ENCODE results near the gene PSD2.
"Not testable (repeated sequence)": the region's sequence is repeated elsewhere in the genome, so short reads cannot be mapped to it uniquely, and the experiment has no call there.

Gene PSD2

GRCh38 chr5:139789116-139789844 is 6.3 kb upstream of the PSD2 start:
- no peak for DNase-seq (ENCODE audit: low read depth in 2 of 3, low spot score in 2 of 3)

GRCh38 chr5:139789845-139790189 is 5.8 kb upstream of the PSD2 start:
- DNase-seq (ENCODE audit: low read depth in 2 of 3, low spot score in 2 of 3), result no peak

GRCh38 chr5:139792218-139792617 is 3.4 kb upstream of the PSD2 start:
- no peak for DNase-seq (ENCODE audit: low read depth in 2 of 3, low spot score in 2 of 3)

- DNase-seq (ENCODE audit: low read depth in 2 of 3, low spot score in 2 of 3), result not testable (repeated sequence)
Observed at GRCh38 chr5:139792655-139793054, 3.0 kb upstream of the PSD2 start.

- no peak for DNase-seq (ENCODE audit: low read depth in 2 of 3, low spot score in 2 of 3)
Observed at GRCh38 chr5:139794067-139794846, 1.4 kb upstream of the PSD2 start.

GRCh38 chr5:139796061-139796806 is 626 bp downstream of the PSD2 start:
- no peak for DNase-seq (ENCODE audit: low read depth in 2 of 3, low spot score in 2 of 3)

GRCh38 chr5:139797335-139797734 is 1.7 kb downstream of the PSD2 start:
- no peak for DNase-seq (ENCODE audit: low read depth in 2 of 3, low spot score in 2 of 3)

- DNase-seq (ENCODE audit: low read depth in 2 of 3, low spot score in 2 of 3), result no peak
Observed at GRCh38 chr5:139797856-139798510, 2.4 kb downstream of the PSD2 start.

- no peak for DNase-seq (ENCODE audit: low read depth in 2 of 3, low spot score in 2 of 3)
Observed at GRCh38 chr5:139798883-139799282, 3.3 kb downstream of the PSD2 start.

- no peak for DNase-seq (ENCODE audit: low read depth in 2 of 3, low spot score in 2 of 3)
Observed at GRCh38 chr5:139799359-139799758, 3.8 kb downstream of the PSD2 start.

- no peak for DNase-seq (ENCODE audit: low read depth in 2 of 3, low spot score in 2 of 3)
Observed at GRCh38 chr5:139803978-139804377, 8.4 kb downstream of the PSD2 start.

- no peak for DNase-seq (ENCODE audit: low read depth in 2 of 3, low spot score in 2 of 3)
Observed at GRCh38 chr5:139804800-139805397, 9.3 kb downstream of the PSD2 start.

- DNase-seq (ENCODE audit: low read depth in 2 of 3, low spot score in 2 of 3), result no peak
Observed at GRCh38 chr5:139805545-139805944, 9.9 kb downstream of the PSD2 start.

- DNase-seq (ENCODE audit: low read depth in 2 of 3, low spot score in 2 of 3), result no peak
Observed at GRCh38 chr5:139806111-139806510, 10.5 kb downstream of the PSD2 start.

GRCh38 chr5:139806726-139807646 is 11.4 kb downstream of the PSD2 start:
- DNase-seq (ENCODE audit: low read depth in 2 of 3, low spot score in 2 of 3), result no peak

GRCh38 chr5:139807647-139808030 is 12.0 kb downstream of the PSD2 start:
- no peak for DNase-seq (ENCODE audit: low read depth in 2 of 3, low spot score in 2 of 3)

- DNase-seq (ENCODE audit: low read depth in 2 of 3, low spot score in 2 of 3), result peak in 1 of 3 experiments; percentile 12
Observed at GRCh38 chr5:139808481-139809330, 13.1 kb downstream of the PSD2 start.

- no peak for DNase-seq (ENCODE audit: low read depth in 2 of 3, low spot score in 2 of 3)
Observed at GRCh38 chr5:139809331-139809810, 13.8 kb downstream of the PSD2 start.
